ENCODE data around the gene C14orf132. TPM values are rescaled to one million over a fixed set of nuclear protein-coding genes. Genes with fewer than 3 reads are reported as not detected.

C14orf132 gene
- total and polyA plus RNA-seq, 2 of the 4 experiments (the other 2 are of a cell fraction), result 6.3 to 13.5 TPM

DNA sequence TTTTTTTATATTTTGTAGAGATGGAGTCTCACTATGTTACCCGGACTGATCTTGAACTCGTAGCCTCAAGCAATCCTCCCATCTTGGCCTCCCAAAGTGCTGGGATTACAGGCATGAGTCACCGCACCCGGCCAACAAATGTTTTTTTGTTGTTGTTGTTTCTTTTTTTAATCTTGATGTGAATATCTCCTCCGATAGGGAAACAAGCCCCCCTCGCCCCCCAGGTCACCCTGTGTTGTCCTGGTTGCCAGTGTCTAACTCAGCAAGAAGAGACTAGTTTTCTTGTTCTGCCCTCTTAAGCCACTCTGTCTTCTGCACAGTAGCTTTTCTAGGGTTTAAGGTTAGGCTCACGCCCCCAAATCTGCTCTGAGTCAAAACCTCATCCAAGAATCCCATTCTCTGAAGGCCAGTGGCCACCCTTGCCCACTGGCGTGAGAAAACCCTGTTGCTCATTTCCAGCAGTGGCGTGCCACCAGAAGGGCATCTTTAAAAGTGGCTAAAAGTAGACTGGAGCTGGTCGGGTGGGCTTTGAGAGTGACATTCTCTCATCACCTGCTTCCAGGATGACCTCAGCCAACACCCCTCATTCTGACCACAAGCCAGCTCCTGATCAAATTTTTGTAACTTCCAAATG, 42.7 kb downstream of the C14orf132 start:
- Histone ChIP-seq H3K14ac (replicated peaks; ENCODE audit: low read depth, low read length) (no peak overlapping the region), H3K18ac (ENCODE audit: low read depth, low read length) (no peak overlapping the region), H2BK20ac (ENCODE audit: low read depth, low read length) (no peak overlapping the region), H3K4me1 (ENCODE audit: control insufficient read depth, insufficient read depth, low read length) (peaks cover 7% of the 10 kb centered on the region), H3K4me3 (ENCODE audit: insufficient read depth, low read depth, low read length) (no peak overlapping the region), H4K20me1 (ENCODE audit: insufficient read depth, low read length) (peaks cover 9% of the 10 kb centered on the region; the same call in 1 of the 2 replicates), H3K9me3 (ENCODE audit: control insufficient read depth, insufficient read depth, low read length) (no peaks in the 10 kb centered on the region), H3K56ac (ENCODE audit: extremely low read depth, insufficient read depth, low read length) (no peak overlapping the region), H3K36me3 (ENCODE audit: control insufficient read depth, insufficient read depth, low read length) (peaks cover 16% of the 10 kb centered on the region; the same call in 1 of the 2 replicates), H2BK120ac (ENCODE audit: low read depth, low read length) (no peak overlapping the region), H4K91ac (ENCODE audit: insufficient read depth, low read depth, low read length) (no peak overlapping the region), H3K4ac (ENCODE audit: low read depth, low read length) (no peak overlapping the region), H4K5ac (ENCODE audit: low read depth, low read length) (no peak overlapping the region), H2AK9ac (replicated peaks; ENCODE audit: low read depth, low read length, poor library complexity) (no peak overlapping the region), H3K27ac (ENCODE audit: insufficient read depth, low read length) (no peak overlapping the region), H2AFZ (replicated peaks; ENCODE audit: low read length, poor library complexity) (no peak overlapping the region), H2BK5ac (ENCODE audit: low read depth, low read length, poor library complexity, severe bottlenecking) (no peak overlapping the region), H2BK15ac (ENCODE audit: low read depth, low read length) (no peak overlapping the region), H4K8ac (ENCODE audit: low read depth in 2 of 2, low read length in 2 of 2) (no peak overlapping the region), H3K23ac (ENCODE audit: low read depth, low read length) (no peak overlapping the region), H3K79me1 (ENCODE audit: low read depth in 1 of 2, low read length in 2 of 2) (peaks cover 22 to 58% of the 10 kb centered on the region in 2 experiments; a peak in 3 of 4 replicates), H2AK5ac (ENCODE audit: low read depth, low read length) (no peak overlapping the region), H3K27me3 (ENCODE audit: control insufficient read depth, insufficient read depth, low read length) (no peaks in the 10 kb centered on the region), H3K9ac (ENCODE audit: low read depth, low read length) (no peak overlapping the region), H3K4me2 (ENCODE audit: low read depth, low read length) (no peak overlapping the region), H3K9me1 (ENCODE audit: insufficient read depth, low read length) (peaks cover 8% of the 10 kb centered on the region)
- ChIA-PET POLR2A (ENCODE audit: unreplicated experiment) (no interaction called here), CTCF (no interaction called here)
- in situ Hi-C loops (cut with MboI; ENCODE audit: low sequenced_read_pairs), result no loop called here
- no peak for TF ChIP-seq NFE2L2 (IDR thresholded peaks at IDR 0.05; ENCODE audit: low read depth, low read length)
- TF ChIP-seq MXI1 (IDR thresholded peaks at IDR 0.05; ENCODE audit: borderline replicate concordance, low read depth, low read length), result no peak
- TF ChIP-seq, protein P1, sequence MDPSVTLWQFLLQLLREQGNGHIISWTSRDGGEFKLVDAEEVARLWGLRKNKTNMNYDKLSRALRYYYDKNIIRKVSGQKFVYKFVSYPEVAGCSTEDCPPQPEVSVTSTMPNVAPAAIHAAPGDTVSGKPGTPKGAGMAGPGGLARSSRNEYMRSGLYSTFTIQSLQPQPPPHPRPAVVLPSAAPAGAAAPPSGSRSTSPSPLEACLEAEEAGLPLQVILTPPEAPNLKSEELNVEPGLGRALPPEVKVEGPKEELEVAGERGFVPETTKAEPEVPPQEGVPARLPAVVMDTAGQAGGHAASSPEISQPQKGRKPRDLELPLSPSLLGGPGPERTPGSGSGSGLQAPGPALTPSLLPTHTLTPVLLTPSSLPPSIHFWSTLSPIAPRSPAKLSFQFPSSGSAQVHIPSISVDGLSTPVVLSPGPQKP (IDR thresholded peaks at IDR 0.05; ENCODE audit: borderline replicate concordance, low read depth, low read length), result no peak
- TF ChIP-seq CHD1 (IDR thresholded peaks at IDR 0.05; ENCODE audit: low read depth, low read length), result no peak
- no peak for TF ChIP-seq RCOR1 (IDR thresholded peaks at IDR 0.05; ENCODE audit: insufficient replicate concordance, low read length)
- TF ChIP-seq BHLHE40 (IDR thresholded peaks at IDR 0.05; ENCODE audit: low read depth, low read length), result no peak
- no peak for TF ChIP-seq FOS (IDR thresholded peaks at IDR 0.05; ENCODE audit: low read depth, low read length)
- TF ChIP-seq SMC3 (IDR thresholded peaks at IDR 0.05; ENCODE audit: low read depth, low read length), result no peak
- no peak for TF ChIP-seq USF2 (IDR thresholded peaks at IDR 0.05; ENCODE audit: low read depth, low read length)
- TF ChIP-seq, protein P2, sequence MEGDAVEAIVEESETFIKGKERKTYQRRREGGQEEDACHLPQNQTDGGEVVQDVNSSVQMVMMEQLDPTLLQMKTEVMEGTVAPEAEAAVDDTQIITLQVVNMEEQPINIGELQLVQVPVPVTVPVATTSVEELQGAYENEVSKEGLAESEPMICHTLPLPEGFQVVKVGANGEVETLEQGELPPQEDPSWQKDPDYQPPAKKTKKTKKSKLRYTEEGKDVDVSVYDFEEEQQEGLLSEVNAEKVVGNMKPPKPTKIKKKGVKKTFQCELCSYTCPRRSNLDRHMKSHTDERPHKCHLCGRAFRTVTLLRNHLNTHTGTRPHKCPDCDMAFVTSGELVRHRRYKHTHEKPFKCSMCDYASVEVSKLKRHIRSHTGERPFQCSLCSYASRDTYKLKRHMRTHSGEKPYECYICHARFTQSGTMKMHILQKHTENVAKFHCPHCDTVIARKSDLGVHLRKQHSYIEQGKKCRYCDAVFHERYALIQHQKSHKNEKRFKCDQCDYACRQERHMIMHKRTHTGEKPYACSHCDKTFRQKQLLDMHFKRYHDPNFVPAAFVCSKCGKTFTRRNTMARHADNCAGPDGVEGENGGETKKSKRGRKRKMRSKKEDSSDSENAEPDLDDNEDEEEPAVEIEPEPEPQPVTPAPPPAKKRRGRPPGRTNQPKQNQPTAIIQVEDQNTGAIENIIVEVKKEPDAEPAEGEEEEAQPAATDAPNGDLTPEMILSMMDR (conservative IDR thresholded peaks at IDR 0.05; ENCODE audit: low read depth, low read length), result no peak
- no peak for TF ChIP-seq POLR2A (IDR thresholded peaks at IDR 0.05; ENCODE audit: low read depth, low read length)
- no peak for TF ChIP-seq MAFK (IDR thresholded peaks at IDR 0.05; ENCODE audit: low read depth, low read length)
- TF ChIP-seq RFX5 (IDR thresholded peaks at IDR 0.05; ENCODE audit: low read depth, low read length), result no peak
- no peak for TF ChIP-seq MAZ (IDR thresholded peaks at IDR 0.05; ENCODE audit: borderline replicate concordance, low read depth, low read length)
- no peak for TF ChIP-seq CEBPB (IDR thresholded peaks at IDR 0.05; ENCODE audit: low read depth, low read length)
- TF ChIP-seq RAD21 (IDR thresholded peaks at IDR 0.05; ENCODE audit: low read length), result no peak
- DNase-seq, result no peak
- intact Hi-C loops (cut with micrococcal nuclease), result no loop called here
- no TSS peak for BruUV-seq (replicated peaks)
- dilution Hi-C loops (cut with HindIII; ENCODE audit: low sequenced_read_pairs, unreplicated experiment), result no loop called here
- no peak for ATAC-seq (ENCODE audit: low read depth)
- no CpG with 5 or more reads among the region's 10 CpGs for WGBS, 2 experiments (ENCODE audit: extremely low coverage in 2 of 2, insufficient read length in 1 of 2)
